Measurements from ENCODE around the gene POC1A.

The POC1A gene

GRCh38 chr3:52028572-52028971 is 125.7 kb downstream of the POC1A start:
- CTCF ChIA-PET = interaction anchor here (0.6 kb wide), 2 partner anchors 54 to 90 kb away, joined by 3 to 4 read pairs; no protein-coding TSS in a partner anchor
- no peaks in the 10 kb centered on the region for H3K4me1 ChIP-seq (ENCODE audit: control insufficient read depth, insufficient read depth, low read length)
- POLR2A ChIA-PET = no interaction called here

GRCh38 chr3:52026041-52026440 is 128.2 kb downstream of the POC1A start:
- Histone ChIP-seq H3K4me3 (ENCODE audit: low read depth, low read length) (no peak overlapping the region), H3K4me1 (ENCODE audit: control insufficient read depth, insufficient read depth, low read length) (peaks cover 5% of the 10 kb centered on the region), H3K36me3 (ENCODE audit: control insufficient read depth in 2 of 2, insufficient read depth in 1 of 2, low read length in 2 of 2) (no peaks in the 10 kb centered on the region), H3K9me3 (ENCODE audit: control insufficient read depth, insufficient read depth, low read depth, low read length) (no peaks in the 10 kb centered on the region), H3K27ac (ENCODE audit: extremely low read depth, low read depth, low read length) (no peak overlapping the region)
- ChIA-PET CTCF (no interaction called here), POLR2A (no interaction called here)
- TF ChIP-seq ZNF544 (tag by site-specific recombination; IDR thresholded peaks at IDR 0.05) (no peak), ZFHX2 (tag by site-specific recombination; conservative IDR thresholded peaks at IDR 0.05) (0 out of 2 replicates have a peak, but pooled peaks have one; percentile 19)

More at GRCh38 chr3:52028572-52028971, 125.7 kb downstream of the POC1A start:
- no peak overlapping the region for H3K27ac ChIP-seq (ENCODE audit: extremely low read depth, low read depth, low read length)
- no peak overlapping the region for H3K4me3 ChIP-seq (ENCODE audit: low read depth, low read length)
- H3K9me3 ChIP-seq (ENCODE audit: control insufficient read depth, insufficient read depth, low read depth, low read length) = no peaks in the 10 kb centered on the region
- peak; percentile 26; the same call in 1 of the 2 replicates for TF ChIP-seq ZIC2 (tag by site-specific recombination; IDR thresholded peaks at IDR 0.05)
- no peak for TF ChIP-seq ZNF398 (tag by site-specific recombination; IDR thresholded peaks at IDR 0.05)
- H3K36me3 ChIP-seq (ENCODE audit: control insufficient read depth in 2 of 2, insufficient read depth in 1 of 2, low read length in 2 of 2) = no peaks in the 10 kb centered on the region

GRCh38 chr3:52025453-52025852 is 128.8 kb downstream of the POC1A start:
- CTCF ChIA-PET = no interaction called here
- H3K4me3 ChIP-seq (ENCODE audit: low read depth, low read length) = no peak overlapping the region
- H3K27ac ChIP-seq (ENCODE audit: extremely low read depth, low read depth, low read length) = no peak overlapping the region
- peaks cover 5% of the 10 kb centered on the region for H3K4me1 ChIP-seq (ENCODE audit: control insufficient read depth, insufficient read depth, low read length)
- H3K36me3 ChIP-seq (ENCODE audit: control insufficient read depth in 2 of 2, insufficient read depth in 1 of 2, low read length in 2 of 2) = no peaks in the 10 kb centered on the region
- POLR2A ChIA-PET = no interaction called here
- TF ChIP-seq ZNF311 (tag by site-specific recombination; IDR thresholded peaks at IDR 0.05; ENCODE audit: borderline replicate concordance) (no peak), ZNF777 (tag by site-specific recombination; IDR thresholded peaks at IDR 0.05; ENCODE audit: borderline replicate concordance) (no peak), ZNF140 (tag by site-specific recombination; IDR thresholded peaks at IDR 0.05) (no peak), ZNF416 (tag by site-specific recombination; IDR thresholded peaks at IDR 0.05) (no peak), ZNF596 (tag by site-specific recombination; IDR thresholded peaks at IDR 0.05) (no peak), ZNF398 (tag by site-specific recombination; IDR thresholded peaks at IDR 0.05) (no peak), ZNF148 (tag by site-specific recombination; IDR thresholded peaks at IDR 0.05; ENCODE audit: borderline replicate concordance) (no peak), BCL11B (tag by site-specific recombination; IDR thresholded peaks at IDR 0.05; ENCODE audit: low read depth) (no peak), ZNF350 (tag by site-specific recombination; IDR thresholded peaks at IDR 0.05) (no peak), KLF10 (tag by site-specific recombination; IDR thresholded peaks at IDR 0.05) (no peak), ZNF629 (tag by site-specific recombination; IDR thresholded peaks at IDR 0.05) (no peak), KLF9 (tag by site-specific recombination; IDR thresholded peaks at IDR 0.05; ENCODE audit: low read depth) (no peak), HOXC10 (CRISPR knock-in tag; IDR thresholded peaks at IDR 0.05) (no peak), ZNF202 (tag by site-specific recombination; IDR thresholded peaks at IDR 0.05; ENCODE audit: borderline replicate concordance) (no peak), ZNF561 (tag by site-specific recombination; IDR thresholded peaks at IDR 0.05; ENCODE audit: borderline replicate concordance) (no peak), ZNF555 (tag by site-specific recombination; conservative IDR thresholded peaks at IDR 0.05) (no peak), ZBTB7A (tag by site-specific recombination; IDR thresholded peaks at IDR 0.05; ENCODE audit: low read depth) (no peak), ZSCAN30 (tag by site-specific recombination; IDR thresholded peaks at IDR 0.05) (no peak), ZNF776 (tag by site-specific recombination; IDR thresholded peaks at IDR 0.05; ENCODE audit: borderline replicate concordance) (no peak)
- TF ChIP-seq, protein P1, sequence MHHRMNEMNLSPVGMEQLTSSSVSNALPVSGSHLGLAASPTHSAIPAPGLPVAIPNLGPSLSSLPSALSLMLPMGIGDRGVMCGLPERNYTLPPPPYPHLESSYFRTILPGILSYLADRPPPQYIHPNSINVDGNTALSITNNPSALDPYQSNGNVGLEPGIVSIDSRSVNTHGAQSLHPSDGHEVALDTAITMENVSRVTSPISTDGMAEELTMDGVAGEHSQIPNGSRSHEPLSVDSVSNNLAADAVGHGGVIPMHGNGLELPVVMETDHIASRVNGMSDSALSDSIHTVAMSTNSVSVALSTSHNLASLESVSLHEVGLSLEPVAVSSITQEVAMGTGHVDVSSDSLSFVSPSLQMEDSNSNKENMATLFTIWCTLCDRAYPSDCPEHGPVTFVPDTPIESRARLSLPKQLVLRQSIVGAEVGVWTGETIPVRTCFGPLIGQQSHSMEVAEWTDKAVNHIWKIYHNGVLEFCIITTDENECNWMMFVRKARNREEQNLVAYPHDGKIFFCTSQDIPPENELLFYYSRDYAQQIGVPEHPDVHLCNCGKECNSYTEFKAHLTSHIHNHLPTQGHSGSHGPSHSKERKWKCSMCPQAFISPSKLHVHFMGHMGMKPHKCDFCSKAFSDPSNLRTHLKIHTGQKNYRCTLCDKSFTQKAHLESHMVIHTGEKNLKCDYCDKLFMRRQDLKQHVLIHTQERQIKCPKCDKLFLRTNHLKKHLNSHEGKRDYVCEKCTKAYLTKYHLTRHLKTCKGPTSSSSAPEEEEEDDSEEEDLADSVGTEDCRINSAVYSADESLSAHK (tag by site-specific recombination; IDR thresholded peaks at IDR 0.05) = no peak
- H3K9me3 ChIP-seq (ENCODE audit: control insufficient read depth, insufficient read depth, low read depth, low read length) = no peaks in the 10 kb centered on the region

Data from HEK293 (cell line).